Sigmoid colon (tissue), 4 donors: Measurements from ENCODE around the gene SLC34A2.

ENCODE experiments used
- EP300 ChIP-seq, 4 donors: sonication (generic); formaldehyde crosslinking; IDR thresholded peaks; one replicate each; pipeline ENCODE4 v1.6.1; 2017; ENCODE audit warnings: antibody characterized with exemption in 4 of 4
- POLR2A ChIP-seq, 2 donors: fragments of 450-650 bp; IDR thresholded peaks; one replicate each; pipeline ENCODE4 v1.6.1; 2016; ENCODE audit warnings: antibody characterized with exemption in 2 of 2, mild to moderate bottlenecking in 2 of 2, moderate library complexity in 2 of 2
- TF ChIP-seq, protein P1 (sequence below), 4 experiments: fragments of 450-650 bp in 3 of 4; fragments of 200-600 bp in 1 of 4; IDR thresholded peaks; one replicate each; pipeline ENCODE4 v1.5.1; 2016 to 2019; ENCODE audit warnings: antibody characterized with exemption in 4 of 4, mild to moderate bottlenecking in 3 of 4, moderate library complexity in 2 of 4

DNA sequence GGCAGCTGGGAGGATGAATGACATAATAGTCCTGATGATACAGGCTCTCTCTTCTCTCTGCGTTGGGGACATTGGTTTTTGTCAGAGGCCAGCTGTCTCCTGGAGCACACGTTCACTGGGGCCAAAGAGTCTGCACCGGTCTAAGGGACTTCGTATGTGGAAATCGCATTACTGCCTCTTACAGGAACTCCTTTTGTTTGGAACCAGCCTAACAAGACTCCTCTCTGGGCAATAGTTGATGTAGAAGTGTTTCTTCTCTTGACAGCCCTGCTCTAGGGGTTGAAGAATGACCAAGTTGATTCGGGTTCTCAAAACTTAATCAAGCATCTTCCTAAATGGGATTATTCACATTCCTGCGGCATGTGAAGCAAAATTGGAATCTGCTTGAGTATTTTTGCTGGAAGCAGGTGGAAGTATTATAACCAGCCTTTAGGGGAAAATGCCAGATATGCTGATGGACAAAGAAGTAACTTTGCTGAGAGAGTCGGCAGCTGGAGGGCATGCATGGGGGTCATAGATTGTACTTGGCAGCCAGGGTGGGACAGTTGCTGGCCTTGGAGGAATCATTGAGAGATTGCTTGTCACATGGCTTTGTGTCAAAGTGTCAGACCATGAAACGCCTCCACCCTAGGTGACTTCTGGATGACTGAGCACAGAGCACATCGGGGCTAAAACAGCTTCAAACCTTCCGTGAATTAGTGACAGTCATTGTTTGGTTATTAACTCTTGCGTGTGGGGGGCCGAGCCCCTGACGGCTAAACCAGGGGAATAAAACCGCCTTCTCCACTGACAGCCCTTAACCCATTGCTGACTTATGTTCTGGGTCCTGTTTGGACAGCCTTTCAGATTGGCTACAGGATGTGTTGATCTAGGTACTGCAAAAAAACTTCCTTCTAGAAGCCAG, 34.4 kb upstream of the SLC34A2 start:
- TF ChIP-seq, protein P1, sequence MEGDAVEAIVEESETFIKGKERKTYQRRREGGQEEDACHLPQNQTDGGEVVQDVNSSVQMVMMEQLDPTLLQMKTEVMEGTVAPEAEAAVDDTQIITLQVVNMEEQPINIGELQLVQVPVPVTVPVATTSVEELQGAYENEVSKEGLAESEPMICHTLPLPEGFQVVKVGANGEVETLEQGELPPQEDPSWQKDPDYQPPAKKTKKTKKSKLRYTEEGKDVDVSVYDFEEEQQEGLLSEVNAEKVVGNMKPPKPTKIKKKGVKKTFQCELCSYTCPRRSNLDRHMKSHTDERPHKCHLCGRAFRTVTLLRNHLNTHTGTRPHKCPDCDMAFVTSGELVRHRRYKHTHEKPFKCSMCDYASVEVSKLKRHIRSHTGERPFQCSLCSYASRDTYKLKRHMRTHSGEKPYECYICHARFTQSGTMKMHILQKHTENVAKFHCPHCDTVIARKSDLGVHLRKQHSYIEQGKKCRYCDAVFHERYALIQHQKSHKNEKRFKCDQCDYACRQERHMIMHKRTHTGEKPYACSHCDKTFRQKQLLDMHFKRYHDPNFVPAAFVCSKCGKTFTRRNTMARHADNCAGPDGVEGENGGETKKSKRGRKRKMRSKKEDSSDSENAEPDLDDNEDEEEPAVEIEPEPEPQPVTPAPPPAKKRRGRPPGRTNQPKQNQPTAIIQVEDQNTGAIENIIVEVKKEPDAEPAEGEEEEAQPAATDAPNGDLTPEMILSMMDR (IDR thresholded peaks at IDR 0.05): no peak
- TF ChIP-seq POLR2A (IDR thresholded peaks at IDR 0.05) (no peak), EP300 (IDR thresholded peaks at IDR 0.05) (no peak)
